Muscle of arm (tissue), 14 donors: ENCODE measurements around the gene UGGT1. TPM values are rescaled to one million over a fixed set of nuclear protein-coding genes. Genes with fewer than 3 reads are reported as not detected.

Experiments used
- DNase-seq: peaks from one replicate; pipeline ENCODE4 v3.0.0-alpha.2; 2013
- long read RNA-seq, 11 donors: transcript quantifications; one replicate each; lab custom pipeline, GENCODE V29; 2026
- polyA plus RNA-seq, 12 donors: library from polyadenylated mRNA; unstranded; fragments of 120-200 nt; gene quantifications; one replicate each; pipeline ENCODE4 v1.2.1, GENCODE V29; 2013; ENCODE audit not compliant: insufficient read length in 12 of 12

UGGT1 gene, protein sequence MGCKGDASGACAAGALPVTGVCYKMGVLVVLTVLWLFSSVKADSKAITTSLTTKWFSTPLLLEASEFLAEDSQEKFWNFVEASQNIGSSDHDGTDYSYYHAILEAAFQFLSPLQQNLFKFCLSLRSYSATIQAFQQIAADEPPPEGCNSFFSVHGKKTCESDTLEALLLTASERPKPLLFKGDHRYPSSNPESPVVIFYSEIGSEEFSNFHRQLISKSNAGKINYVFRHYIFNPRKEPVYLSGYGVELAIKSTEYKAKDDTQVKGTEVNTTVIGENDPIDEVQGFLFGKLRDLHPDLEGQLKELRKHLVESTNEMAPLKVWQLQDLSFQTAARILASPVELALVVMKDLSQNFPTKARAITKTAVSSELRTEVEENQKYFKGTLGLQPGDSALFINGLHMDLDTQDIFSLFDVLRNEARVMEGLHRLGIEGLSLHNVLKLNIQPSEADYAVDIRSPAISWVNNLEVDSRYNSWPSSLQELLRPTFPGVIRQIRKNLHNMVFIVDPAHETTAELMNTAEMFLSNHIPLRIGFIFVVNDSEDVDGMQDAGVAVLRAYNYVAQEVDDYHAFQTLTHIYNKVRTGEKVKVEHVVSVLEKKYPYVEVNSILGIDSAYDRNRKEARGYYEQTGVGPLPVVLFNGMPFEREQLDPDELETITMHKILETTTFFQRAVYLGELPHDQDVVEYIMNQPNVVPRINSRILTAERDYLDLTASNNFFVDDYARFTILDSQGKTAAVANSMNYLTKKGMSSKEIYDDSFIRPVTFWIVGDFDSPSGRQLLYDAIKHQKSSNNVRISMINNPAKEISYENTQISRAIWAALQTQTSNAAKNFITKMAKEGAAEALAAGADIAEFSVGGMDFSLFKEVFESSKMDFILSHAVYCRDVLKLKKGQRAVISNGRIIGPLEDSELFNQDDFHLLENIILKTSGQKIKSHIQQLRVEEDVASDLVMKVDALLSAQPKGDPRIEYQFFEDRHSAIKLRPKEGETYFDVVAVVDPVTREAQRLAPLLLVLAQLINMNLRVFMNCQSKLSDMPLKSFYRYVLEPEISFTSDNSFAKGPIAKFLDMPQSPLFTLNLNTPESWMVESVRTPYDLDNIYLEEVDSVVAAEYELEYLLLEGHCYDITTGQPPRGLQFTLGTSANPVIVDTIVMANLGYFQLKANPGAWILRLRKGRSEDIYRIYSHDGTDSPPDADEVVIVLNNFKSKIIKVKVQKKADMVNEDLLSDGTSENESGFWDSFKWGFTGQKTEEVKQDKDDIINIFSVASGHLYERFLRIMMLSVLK (N-terminal part only)
- 10 to 100 TPM in 11 of 12 donors, not detected in 1; 13.6 to 38.3 (median 28.0) TPM for polyA plus RNA-seq
- long read RNA-seq, donor 1, full-length matches to known transcripts: 1 of 7 reads
- long read RNA-seq, donor 1, partial matches to known transcripts: 0 of 7 reads
- long read RNA-seq, donor 1, other reads (novel, unspliced or antisense): 6 of 7 reads
- long read RNA-seq, donor 2, full-length matches to known transcripts: 1 of 13 reads
- long read RNA-seq, donor 2, partial matches to known transcripts: 12 of 13 reads
- long read RNA-seq, donor 2, other reads (novel, unspliced or antisense): 0 of 13 reads
- long read RNA-seq, donor 3: 0 reads
- long read RNA-seq, donor 4, full-length matches to known transcripts: 1 of 1 reads
- long read RNA-seq, donor 4, partial matches to known transcripts: 0 of 1 reads
- long read RNA-seq, donor 4, other reads (novel, unspliced or antisense): 0 of 1 reads
- long read RNA-seq, donor 5: 0 reads
- long read RNA-seq, donor 6: 0 reads
- long read RNA-seq, donor 7: 0 reads
- long read RNA-seq, donor 8: 0 reads
- long read RNA-seq, donor 9, partial matches to known transcripts: 7 of 7 reads
- long read RNA-seq, donor 9, other reads (novel, unspliced or antisense): 0 of 7 reads
- long read RNA-seq, donor 10, full-length matches to known transcripts: 2 of 19 reads
- long read RNA-seq, donor 10, partial matches to known transcripts: 17 of 19 reads
- long read RNA-seq, donor 10, other reads (novel, unspliced or antisense): 0 of 19 reads
- long read RNA-seq, donor 11, full-length matches to known transcripts: 1 of 6 reads
- long read RNA-seq, donor 11, partial matches to known transcripts: 5 of 6 reads
- long read RNA-seq, donor 11, other reads (novel, unspliced or antisense): 0 of 6 reads

GRCh38 chr2:128090945-128091725 is at the start of gene UGGT1:
Gene UGGT1, plus strand, starts transcription at chr2:128091200. Its CDS starts 158 bp downstream, at chr2:128091358.
- peak; percentile 98 for DNase-seq

GRCh38 chr2:128041561-128041960 is 49.4 kb upstream of the UGGT1 start:
- DNase-seq: no peak

GRCh38 chr2:128043041-128043440 is 48.0 kb upstream of the UGGT1 start:
- DNase-seq: no peak

DNA sequence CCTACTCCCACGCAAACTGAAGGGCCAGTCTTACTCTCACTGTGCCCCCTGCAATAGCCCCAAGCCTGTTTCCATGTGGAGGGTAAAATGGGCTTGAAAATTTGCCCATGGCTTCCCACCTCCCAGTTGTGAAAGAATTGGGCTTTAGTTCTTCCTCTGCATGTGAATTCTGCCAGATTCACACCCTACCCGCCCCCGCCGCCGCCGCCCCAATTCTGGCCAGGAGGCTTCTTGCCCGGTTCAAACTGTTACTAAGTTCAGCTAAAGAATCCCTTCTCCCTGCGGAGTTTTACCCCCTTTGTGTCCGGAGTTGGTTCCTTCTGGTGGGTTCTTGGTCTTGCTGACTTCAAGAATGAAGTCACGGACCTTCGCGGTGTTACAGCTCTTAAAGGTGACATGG is 37.7 kb upstream of the UGGT1 start:
- no peak for DNase-seq

DNA sequence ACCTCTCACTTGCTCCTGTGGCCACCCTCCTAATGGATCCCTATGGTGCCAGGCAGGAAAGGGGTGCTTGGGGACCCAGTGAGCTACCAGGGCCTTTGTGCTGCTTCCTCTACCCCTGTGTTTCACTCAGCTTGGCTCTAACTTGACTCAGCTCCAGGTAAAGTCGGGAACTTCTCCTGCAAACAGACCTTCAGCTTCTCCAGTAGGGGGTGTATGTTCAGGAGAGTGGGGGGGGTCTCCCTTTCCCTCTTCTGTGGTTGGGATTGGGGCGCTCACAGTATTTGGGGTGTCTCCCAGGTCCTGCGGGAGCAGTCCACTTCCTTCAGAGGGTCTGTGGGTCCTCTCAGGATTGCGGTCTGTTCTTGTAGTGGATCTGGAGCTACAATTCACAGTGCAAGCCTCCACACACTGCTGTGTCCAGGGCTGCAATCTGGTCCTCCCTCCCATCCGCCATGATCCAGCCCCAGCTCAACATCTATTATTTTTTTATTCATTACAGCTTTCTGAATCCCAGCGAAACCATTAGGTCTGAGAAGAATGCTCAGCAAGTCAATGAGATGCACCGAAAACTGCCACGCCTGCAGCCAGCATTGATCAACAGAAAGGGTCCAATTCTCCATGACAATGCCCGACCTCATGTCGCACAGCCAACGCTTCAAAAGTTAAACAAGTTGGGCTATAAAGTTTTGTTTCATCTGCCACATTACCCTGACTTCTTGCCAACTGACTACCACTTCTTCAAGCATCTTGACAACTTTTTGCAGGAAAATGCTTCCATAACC is 36.7 kb upstream of the UGGT1 start:
- DNase-seq: no peak

GRCh38 chr2:128057334-128057733 is 33.7 kb upstream of the UGGT1 start:
- DNase-seq: no peak

DNA sequence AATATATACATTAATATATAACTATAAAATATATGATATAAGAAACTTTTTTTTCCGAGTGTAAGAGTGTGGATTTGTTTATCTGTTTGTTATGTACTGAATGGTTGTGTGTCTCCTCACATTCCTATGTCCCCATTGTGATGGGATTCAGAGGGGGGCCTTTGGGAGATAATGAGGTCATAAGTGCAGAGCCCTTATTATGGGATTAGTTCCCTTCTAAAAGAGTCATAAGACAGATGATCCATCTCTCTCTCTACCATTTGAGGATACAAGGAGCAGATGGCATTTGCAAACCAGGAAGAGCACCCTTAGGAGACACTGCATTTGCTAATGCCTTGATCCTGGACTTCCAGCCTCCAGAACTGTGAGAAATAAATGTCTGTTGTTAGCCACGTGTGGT is 32.9 kb upstream of the UGGT1 start:
- DNase-seq: no peak

GRCh38 chr2:128062571-128062970 is 28.4 kb upstream of the UGGT1 start:
- no peak for DNase-seq

DNA sequence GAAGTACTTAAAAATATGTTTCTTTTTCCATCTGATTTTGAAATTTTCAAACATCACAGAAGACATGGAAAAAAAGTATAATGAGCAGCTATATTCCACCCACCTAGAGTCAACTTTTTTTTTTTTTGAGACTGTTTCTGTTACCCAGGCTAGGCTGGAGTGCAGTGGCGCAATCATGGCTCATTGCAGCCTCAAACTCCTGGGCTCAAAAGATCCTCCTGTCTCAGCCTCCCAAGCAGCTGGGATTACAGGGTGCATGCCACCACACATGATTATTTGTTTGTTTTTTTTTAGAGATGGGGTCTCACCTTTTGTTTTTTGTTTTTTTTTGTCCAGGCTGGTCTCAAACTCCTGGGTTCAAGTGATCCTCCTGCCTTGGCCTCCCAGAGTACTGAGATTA is 26.6 kb upstream of the UGGT1 start:
- DNase-seq: no peak

- DNase-seq: no peak
Observed at GRCh38 chr2:128069769-128070168, 21.2 kb upstream of the UGGT1 start.

DNA sequence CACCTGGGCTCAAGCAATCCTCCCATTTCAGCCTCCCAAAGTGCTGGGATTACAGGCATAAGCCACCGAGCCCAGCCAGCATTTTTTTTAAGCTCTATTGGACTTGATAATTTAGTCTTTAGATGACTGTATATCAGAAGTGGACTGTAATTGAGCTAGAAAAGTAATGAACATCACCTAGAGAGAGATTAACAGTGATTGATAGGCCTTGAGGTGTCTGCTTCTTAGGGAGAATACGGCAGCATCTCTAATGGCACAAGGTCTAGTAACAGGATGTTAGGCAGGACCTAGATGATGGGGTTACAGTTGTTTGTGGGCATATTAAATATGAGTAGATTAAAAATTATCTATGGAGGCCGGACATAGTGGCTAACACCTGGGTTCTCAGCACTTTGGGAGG is 17.7 kb upstream of the UGGT1 start:
- no peak for DNase-seq

- no peak for DNase-seq
Observed at GRCh38 chr2:128076461-128077106, 14.4 kb upstream of the UGGT1 start.

GRCh38 chr2:128084757-128085156 is 6.2 kb upstream of the UGGT1 start:
- DNase-seq: no peak

- no peak for DNase-seq
Observed at GRCh38 chr2:128086244-128086643, 4.8 kb upstream of the UGGT1 start.

GRCh38 chr2:128090575-128090944 is 440 bp upstream of the UGGT1 start:
- DNase-seq: no peak

GRCh38 chr2:128091726-128092080 is 703 bp downstream of the UGGT1 start:
- DNase-seq: peak; percentile 18

DNA sequence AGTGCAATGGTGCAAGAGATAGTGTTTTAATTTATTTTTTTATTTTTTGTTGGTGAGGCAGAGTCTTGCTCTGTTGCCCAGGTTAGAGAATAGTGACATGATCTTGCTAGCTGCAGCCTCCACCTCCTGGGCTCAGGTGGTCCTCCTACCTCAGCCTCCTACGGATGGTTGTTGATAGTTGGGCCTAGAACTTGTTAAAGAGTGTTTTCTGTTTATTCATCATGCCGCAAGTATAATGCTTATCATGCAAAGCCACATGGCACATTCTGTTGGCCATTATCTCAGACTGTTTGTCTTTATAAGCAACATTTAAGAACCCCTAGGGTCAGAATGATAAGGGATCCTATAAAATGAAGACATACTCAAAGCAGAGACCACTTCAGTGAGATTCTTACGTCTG is 1.7 kb downstream of the UGGT1 start:
- no peak for DNase-seq

DNA sequence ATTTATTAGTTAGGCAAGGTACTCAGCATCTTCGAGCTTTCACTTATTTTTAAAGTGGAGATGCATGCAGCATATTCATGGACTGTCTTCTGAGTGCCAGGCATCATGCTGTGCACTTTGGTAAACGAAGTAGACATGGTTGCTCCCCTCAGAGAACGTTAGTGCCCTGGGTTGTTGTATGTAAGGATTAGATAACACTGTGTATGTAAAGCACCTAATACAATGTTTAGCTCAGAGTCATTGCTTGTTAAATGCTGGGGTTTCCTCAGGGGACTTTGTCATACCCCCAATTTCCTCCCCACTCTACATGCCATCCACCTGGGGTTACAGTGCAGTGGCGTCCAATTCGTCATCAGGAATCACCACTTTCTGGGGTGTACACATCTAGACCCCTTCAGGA is 2.8 kb downstream of the UGGT1 start:
- no peak for DNase-seq
